ENCODE data around the gene C15orf39.
A peak's percentile ranks its signal among the peaks of the same experiment; 100 is the strongest.

The C15orf39 gene

GRCh38 chr15:75198560-75199356 is 2.9 kb upstream of the C15orf39 start:
- no peak for DNase-seq

- no peak for DNase-seq
These were observed 2.2 kb upstream of the C15orf39 start for GRCh38 chr15:75199357-75199940.

- no peak for DNase-seq
These were observed 1.3 kb upstream of the C15orf39 start for GRCh38 chr15:75200391-75200764.

GRCh38 chr15:75200765-75201615 is 692 bp upstream of the C15orf39 start:
- DNase-seq: peak; percentile 53

- peak; percentile 81 for DNase-seq
These were observed 752 bp downstream of the C15orf39 start for GRCh38 chr15:75202251-75203016.

GRCh38 chr15:75203017-75203907 is 1.6 kb downstream of the C15orf39 start:
- DNase-seq: no peak

- no peak for DNase-seq
These were observed 2.2 kb downstream of the C15orf39 start for GRCh38 chr15:75203908-75204263.

- peak; percentile 80 for DNase-seq
These were observed 2.8 kb downstream of the C15orf39 start for GRCh38 chr15:75204340-75205063.

GRCh38 chr15:75205064-75205395 is 3.3 kb downstream of the C15orf39 start:
- no peak for DNase-seq

GRCh38 chr15:75206006-75206405 is 4.3 kb downstream of the C15orf39 start:
- DNase-seq: no peak

- DNase-seq: no peak
These were observed 5.3 kb downstream of the C15orf39 start for GRCh38 chr15:75206803-75207617.

GRCh38 chr15:75207618-75208500 is 6.2 kb downstream of the C15orf39 start:
- no peak for DNase-seq

- no peak for DNase-seq
These were observed 7.0 kb downstream of the C15orf39 start for GRCh38 chr15:75208501-75209288.

- DNase-seq: no peak
These were observed 7.6 kb downstream of the C15orf39 start for GRCh38 chr15:75209289-75209676.

GRCh38 chr15:75210811-75211230 is 9.1 kb downstream of the C15orf39 start:
- no peak for DNase-seq

GRCh38 chr15:75211436-75212199 is 9.9 kb downstream of the C15orf39 start:
- DNase-seq: no peak

GRCh38 chr15:75212200-75212858 is 10.6 kb downstream of the C15orf39 start:
- DNase-seq: no peak
